Measurements from ENCODE around the gene SPEG. TPM values are rescaled to one million over a fixed set of nuclear protein-coding genes. Genes with fewer than 3 reads are reported as not detected.

Gene SPEG
- total RNA-seq, 2 donors from 2014 or later, result 2.9 to 3.6 TPM

- ATAC-seq (no peak), DNase-seq (no peak)
- H3K27me3 ChIP-seq, result no peaks in the 10 kb centered on the region
- no peaks in the 10 kb centered on the region for H3K9me3 ChIP-seq
- WGBS, 2 donors, result 87 to 91% methylated on average over 21 of the region's 21 CpGs
- no peak for TF ChIP-seq POLR2A (IDR thresholded peaks at IDR 0.05)
- TF ChIP-seq, protein P1, sequence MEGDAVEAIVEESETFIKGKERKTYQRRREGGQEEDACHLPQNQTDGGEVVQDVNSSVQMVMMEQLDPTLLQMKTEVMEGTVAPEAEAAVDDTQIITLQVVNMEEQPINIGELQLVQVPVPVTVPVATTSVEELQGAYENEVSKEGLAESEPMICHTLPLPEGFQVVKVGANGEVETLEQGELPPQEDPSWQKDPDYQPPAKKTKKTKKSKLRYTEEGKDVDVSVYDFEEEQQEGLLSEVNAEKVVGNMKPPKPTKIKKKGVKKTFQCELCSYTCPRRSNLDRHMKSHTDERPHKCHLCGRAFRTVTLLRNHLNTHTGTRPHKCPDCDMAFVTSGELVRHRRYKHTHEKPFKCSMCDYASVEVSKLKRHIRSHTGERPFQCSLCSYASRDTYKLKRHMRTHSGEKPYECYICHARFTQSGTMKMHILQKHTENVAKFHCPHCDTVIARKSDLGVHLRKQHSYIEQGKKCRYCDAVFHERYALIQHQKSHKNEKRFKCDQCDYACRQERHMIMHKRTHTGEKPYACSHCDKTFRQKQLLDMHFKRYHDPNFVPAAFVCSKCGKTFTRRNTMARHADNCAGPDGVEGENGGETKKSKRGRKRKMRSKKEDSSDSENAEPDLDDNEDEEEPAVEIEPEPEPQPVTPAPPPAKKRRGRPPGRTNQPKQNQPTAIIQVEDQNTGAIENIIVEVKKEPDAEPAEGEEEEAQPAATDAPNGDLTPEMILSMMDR (IDR thresholded peaks at IDR 0.05), result no peak
- H3K36me3 ChIP-seq (replicated peaks in 1 of 2; ENCODE audit: insufficient read depth in 1 of 2, low read depth in 2 of 2), result no peaks in the 10 kb centered on the region
- H3K4me3 ChIP-seq, result no peak overlapping the region
- intact Hi-C loops (cut with DNase I), result no loop called here
- no peak overlapping the region for H3K27ac ChIP-seq
- H3K4me1 ChIP-seq, result no peaks in the 10 kb centered on the region
Observed at GRCh38 chr2:219464286-219465032, 29.8 kb downstream of the SPEG start.

- intact Hi-C loops (cut with DNase I), result no loop called here
- TF ChIP-seq, protein P1 (IDR thresholded peaks at IDR 0.05), result no peak
- no peaks in the 10 kb centered on the region for H3K4me1 ChIP-seq
- 84 to 87% methylated on average over 38 to 42 of the region's 47 CpGs for WGBS, 2 donors
- no peaks in the 10 kb centered on the region for H3K9me3 ChIP-seq
- no peak overlapping the region for H3K27ac ChIP-seq
- H3K27me3 ChIP-seq, result no peaks in the 10 kb centered on the region
- DNase-seq (no peak), ATAC-seq (no peak)
- no peak overlapping the region for H3K4me3 ChIP-seq
- no peaks in the 10 kb centered on the region for H3K36me3 ChIP-seq (replicated peaks in 1 of 2; ENCODE audit: insufficient read depth in 1 of 2, low read depth in 2 of 2)
Observed at GRCh38 chr2:219465659-219466561, 31.3 kb downstream of the SPEG start.

DNA sequence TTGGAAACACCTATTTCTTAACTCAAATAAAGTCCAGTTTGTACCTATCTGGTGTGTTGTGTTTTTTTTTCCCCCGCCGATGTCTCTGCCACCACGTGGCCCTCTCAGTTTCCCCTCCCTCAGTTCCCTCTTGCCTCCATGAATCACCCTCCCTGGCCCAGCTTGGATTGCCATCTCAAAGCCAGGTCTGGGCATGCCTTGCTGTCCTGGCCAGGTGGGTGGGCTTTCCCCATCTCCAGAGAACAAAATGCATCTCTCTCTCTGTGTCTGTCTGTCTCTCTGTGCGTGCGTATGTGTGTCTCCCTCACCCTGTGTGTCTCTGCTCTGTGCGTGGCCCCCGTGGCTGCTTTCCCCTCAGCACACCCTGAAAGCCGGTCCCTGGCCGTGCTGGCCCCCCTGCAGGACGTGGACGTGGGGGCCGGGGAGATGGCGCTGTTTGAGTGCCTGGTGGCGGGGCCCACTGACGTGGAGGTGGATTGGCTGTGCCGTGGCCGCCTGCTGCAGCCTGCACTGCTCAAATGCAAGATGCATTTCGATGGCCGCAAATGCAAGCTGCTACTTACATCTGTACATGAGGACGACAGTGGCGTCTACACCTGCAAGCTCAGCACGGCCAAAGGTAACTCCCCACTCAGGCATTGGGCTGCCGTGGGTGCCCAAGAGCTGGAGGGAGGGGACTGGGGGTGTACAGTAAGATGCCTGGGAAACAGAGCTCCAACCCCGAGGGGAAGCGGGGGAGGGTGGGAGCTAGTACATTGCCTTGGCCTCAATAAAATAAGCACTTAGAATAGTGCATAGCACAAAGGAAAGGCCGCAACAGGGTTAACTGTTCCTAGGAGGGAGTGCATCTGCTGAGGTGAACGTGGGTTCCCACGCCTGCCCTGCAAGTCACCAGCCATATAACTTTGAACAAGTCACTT is 32.4 kb downstream of the SPEG start:
- ATAC-seq (no peak), DNase-seq (no peak)
- no peaks in the 10 kb centered on the region for H3K9me3 ChIP-seq
- H3K4me3 ChIP-seq, result no peak overlapping the region
- intact Hi-C loops (cut with DNase I), result no loop called here
- no peaks in the 10 kb centered on the region for H3K27me3 ChIP-seq
- no peak overlapping the region for H3K27ac ChIP-seq
- no peaks in the 10 kb centered on the region for H3K36me3 ChIP-seq (replicated peaks in 1 of 2; ENCODE audit: insufficient read depth in 1 of 2, low read depth in 2 of 2)
- 83% methylated on average over 28 of the region's 28 CpGs for WGBS, 2 donors
- no peaks in the 10 kb centered on the region for H3K4me1 ChIP-seq
- TF ChIP-seq, protein P1 (IDR thresholded peaks at IDR 0.05), result no peak
- TF ChIP-seq POLR2A (IDR thresholded peaks at IDR 0.05), result no peak

DNA sequence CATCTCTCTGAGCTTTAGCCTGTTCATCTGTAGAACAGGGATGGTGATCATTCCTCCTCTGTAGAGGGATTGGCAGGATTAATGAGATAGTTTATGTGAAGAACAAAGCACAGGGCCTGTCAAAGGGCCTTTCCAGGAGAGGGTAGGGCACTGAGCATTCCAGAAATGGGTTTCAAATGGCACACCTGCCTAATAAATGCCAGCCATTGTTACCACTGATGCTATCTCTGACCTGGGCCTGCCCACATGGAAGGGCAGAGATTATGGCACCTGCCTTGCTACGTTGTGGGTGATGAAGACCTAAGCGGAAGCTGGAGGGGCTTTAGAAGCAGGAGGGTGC is 33.1 kb downstream of the SPEG start:
- WGBS, 2 donors, result 68 to 70% methylated on average over 2 of the region's 2 CpGs
- Histone ChIP-seq H3K27ac (no peak overlapping the region), H3K4me3 (no peak overlapping the region), H3K36me3 (replicated peaks in 1 of 2; ENCODE audit: insufficient read depth in 1 of 2, low read depth in 2 of 2) (no peaks in the 10 kb centered on the region), H3K27me3 (no peaks in the 10 kb centered on the region), H3K9me3 (no peaks in the 10 kb centered on the region), H3K4me1 (no peaks in the 10 kb centered on the region)
- TF ChIP-seq POLR2A (IDR thresholded peaks at IDR 0.05), result no peak
- TF ChIP-seq, protein P1 (IDR thresholded peaks at IDR 0.05), result no peak
- intact Hi-C loops (cut with DNase I), result no loop called here
- ATAC-seq (no peak), DNase-seq (no peak)

All from body of pancreas (tissue), 4 donors.